ENCODE results near the gene KIAA1217.

The KIAA1217 gene

GRCh38 chr10:24494777-24495176 lies 285.8 kb downstream of the KIAA1217 start:
- H3K36me3 Mint-ChIP-seq (ENCODE audit: insufficient read depth) = no peaks in the 10 kb centered on the region
- no peaks in the 10 kb centered on the region for H3K4me1 Mint-ChIP-seq (ENCODE audit: low read depth in 2 of 2)
- DNase-seq (no peak), ATAC-seq (replicated peaks) (no peak)
- H3K4me3 Mint-ChIP-seq = no peak overlapping the region
- H3K27ac Mint-ChIP-seq = no peak overlapping the region
- peaks cover 12 to 19% of the 10 kb centered on the region in 2 donors for H3K27me3 Mint-ChIP-seq
- no peaks in the 10 kb centered on the region for H3K9me3 Mint-ChIP-seq

DNA sequence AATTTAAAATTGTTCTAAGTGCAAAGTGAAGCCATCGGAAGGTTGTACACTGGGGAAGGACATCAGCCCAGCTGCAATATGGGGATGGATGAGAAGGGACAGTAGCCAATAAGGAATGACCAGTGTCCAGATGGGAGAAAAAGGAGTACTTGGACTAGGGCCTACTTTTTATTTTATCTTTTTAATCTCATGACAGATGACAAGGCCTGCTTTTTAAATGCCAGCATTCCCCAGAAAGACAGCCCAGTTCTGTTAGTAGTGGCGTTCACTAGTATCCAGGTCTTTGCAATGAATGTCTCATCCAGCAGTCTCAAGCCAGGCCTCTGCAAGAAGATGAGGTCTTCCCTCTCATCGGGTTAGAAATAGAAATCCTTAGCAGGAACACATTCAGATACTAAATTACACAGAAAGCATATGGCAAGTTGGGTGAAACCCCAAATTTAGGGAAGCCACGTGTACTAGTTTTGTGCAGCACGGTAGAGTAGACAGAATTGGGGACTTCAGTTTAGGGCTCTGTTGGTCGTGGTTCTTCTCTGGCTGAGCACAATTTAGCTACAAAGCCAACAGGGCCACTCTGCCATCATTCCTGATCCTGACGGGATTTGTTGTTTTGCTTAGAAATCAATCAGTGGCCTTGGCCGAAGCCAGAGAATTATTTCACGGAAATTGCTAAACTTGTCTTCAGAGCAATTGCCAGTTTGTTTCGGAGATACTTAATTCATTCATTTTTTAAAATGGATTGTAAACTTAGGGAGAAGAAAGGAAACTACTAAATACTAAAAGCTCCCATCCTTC lies 286.9 kb downstream of the KIAA1217 start:
- H3K27ac Mint-ChIP-seq = no peak overlapping the region
- DNase-seq (no peak), ATAC-seq (replicated peaks) (no peak)
- H3K4me1 Mint-ChIP-seq (ENCODE audit: low read depth in 2 of 2) = no peaks in the 10 kb centered on the region
- H3K27me3 Mint-ChIP-seq = peaks cover 12 to 19% of the 10 kb centered on the region in 2 donors
- H3K4me3 Mint-ChIP-seq = no peak overlapping the region
- H3K36me3 Mint-ChIP-seq (ENCODE audit: insufficient read depth) = no peaks in the 10 kb centered on the region
- no peaks in the 10 kb centered on the region for H3K9me3 Mint-ChIP-seq

DNA sequence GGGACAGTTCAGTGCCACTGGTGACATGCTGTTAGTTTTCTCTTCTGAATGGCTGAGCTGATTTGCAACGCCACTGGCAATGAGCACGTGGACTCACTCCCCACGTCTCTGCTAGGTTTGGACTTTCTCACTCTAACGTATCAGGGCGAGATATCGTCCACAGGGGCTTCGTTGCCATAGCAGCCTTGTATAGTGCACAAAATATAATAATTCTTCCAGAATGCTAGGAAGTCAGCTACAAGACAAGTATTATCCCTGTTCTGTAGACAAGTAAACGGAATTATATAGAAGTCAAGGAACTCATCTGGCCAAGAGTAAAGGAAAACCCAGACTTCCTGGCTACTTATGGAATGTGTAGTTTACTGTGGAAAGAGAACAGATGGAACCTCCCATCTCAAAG lies 288.0 kb downstream of the KIAA1217 start:
- H3K36me3 Mint-ChIP-seq (ENCODE audit: insufficient read depth) = no peaks in the 10 kb centered on the region
- DNase-seq (no peak), ATAC-seq (replicated peaks) (no peak)
- H3K4me1 Mint-ChIP-seq (ENCODE audit: low read depth in 2 of 2) = no peaks in the 10 kb centered on the region
- H3K4me3 Mint-ChIP-seq = no peak overlapping the region
- H3K9me3 Mint-ChIP-seq = no peaks in the 10 kb centered on the region
- H3K27me3 Mint-ChIP-seq = peaks cover 12 to 19% of the 10 kb centered on the region in 2 donors
- H3K27ac Mint-ChIP-seq = no peak overlapping the region

DNA sequence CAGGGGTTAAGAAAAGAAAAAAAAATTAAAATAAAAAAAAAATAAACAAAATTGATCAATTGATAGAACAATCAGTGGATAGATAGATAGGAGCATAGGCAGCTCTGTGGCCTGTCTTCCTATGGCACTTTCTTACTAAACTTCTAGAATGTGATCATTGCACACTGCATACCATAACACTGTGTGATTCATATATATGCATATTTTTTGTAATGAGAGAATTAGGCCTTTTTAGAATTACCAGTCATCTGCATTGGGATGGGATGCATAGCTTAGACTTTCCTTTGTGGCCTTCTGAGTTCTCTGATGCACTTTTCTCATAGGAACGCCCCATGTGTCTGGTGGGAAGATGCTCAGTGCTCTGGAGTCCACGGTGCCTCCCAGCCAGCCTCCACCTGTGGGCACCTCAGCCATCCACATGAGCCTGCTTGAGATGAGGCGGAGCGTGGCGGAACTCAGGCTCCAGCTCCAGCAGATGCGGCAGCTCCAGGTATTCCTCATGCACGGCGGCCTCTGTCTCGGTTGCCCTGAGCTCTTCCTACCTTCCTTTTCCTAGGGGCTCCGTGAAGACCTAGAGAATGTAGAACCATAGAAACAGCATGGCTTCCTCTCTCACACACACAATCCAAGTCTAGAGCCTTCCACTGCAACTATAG lies 292.2 kb downstream of the KIAA1217 start:
- H3K4me3 Mint-ChIP-seq = no peak overlapping the region
- no peaks in the 10 kb centered on the region for H3K36me3 Mint-ChIP-seq (ENCODE audit: insufficient read depth)
- ATAC-seq (replicated peaks) (no peak), DNase-seq (no peak)
- peaks cover 12 to 15% of the 10 kb centered on the region in 2 donors for H3K27me3 Mint-ChIP-seq
- no peaks in the 10 kb centered on the region for H3K9me3 Mint-ChIP-seq
- H3K4me1 Mint-ChIP-seq (ENCODE audit: low read depth in 2 of 2) = no peaks in the 10 kb centered on the region
- H3K27ac Mint-ChIP-seq = no peak overlapping the region

- H3K4me3 Mint-ChIP-seq = no peak overlapping the region
- no peaks in the 10 kb centered on the region for H3K4me1 Mint-ChIP-seq (ENCODE audit: low read depth in 2 of 2)
- peaks cover 16 to 23% of the 10 kb centered on the region in 2 donors for H3K27me3 Mint-ChIP-seq
- H3K36me3 Mint-ChIP-seq (ENCODE audit: insufficient read depth) = no peaks in the 10 kb centered on the region
- no peak overlapping the region for H3K27ac Mint-ChIP-seq
- DNase-seq (no peak), ATAC-seq (replicated peaks) (no peak)
- H3K9me3 Mint-ChIP-seq = no peaks in the 10 kb centered on the region
Observed at GRCh38 chr10:24502006-24502405, 293.1 kb downstream of the KIAA1217 start.

DNA sequence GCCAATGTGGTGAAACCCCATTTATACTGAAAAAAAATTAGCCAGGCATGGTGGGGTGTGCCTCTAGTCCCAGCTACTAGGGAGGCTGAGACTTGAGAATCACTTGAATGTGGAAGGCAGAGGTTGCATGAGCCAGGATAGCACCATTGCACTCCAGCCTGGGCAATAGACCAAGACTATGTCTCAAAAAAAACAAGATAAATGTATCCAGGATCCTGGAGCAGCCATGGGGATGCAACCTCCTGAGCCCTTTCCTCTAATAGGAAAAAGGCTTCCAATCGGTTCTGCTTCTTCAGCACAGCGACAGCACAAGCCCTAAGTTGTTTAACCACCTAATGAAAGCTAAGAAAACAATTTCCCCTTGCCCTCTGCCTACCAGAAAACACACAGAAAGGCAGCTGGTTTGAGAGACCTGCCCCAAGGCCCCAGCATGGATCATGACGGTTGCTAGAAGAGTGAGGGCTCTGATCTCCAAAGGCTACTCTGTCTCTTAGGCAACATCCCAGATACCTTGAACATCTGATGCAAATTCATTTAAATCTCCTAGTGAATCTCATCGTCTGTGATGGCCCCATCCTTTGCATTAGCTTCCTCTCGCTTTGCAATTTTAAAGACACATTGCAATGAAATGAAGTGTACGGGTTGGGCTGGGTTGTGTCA lies 294.0 kb downstream of the KIAA1217 start:
- Mint-ChIP-seq H3K27ac (no peak overlapping the region), H3K27me3 (peaks cover 20 to 25% of the 10 kb centered on the region in 2 donors), H3K9me3 (no peaks in the 10 kb centered on the region), H3K36me3 (ENCODE audit: insufficient read depth) (no peaks in the 10 kb centered on the region), H3K4me1 (ENCODE audit: low read depth in 2 of 2) (no peaks in the 10 kb centered on the region), H3K4me3 (no peak overlapping the region)
- DNase-seq (no peak), ATAC-seq (replicated peaks) (no peak)

GRCh38 chr10:24503461-24504320 lies 294.8 kb downstream of the KIAA1217 start:
- ATAC-seq (replicated peaks) (no peak), DNase-seq (no peak)
- Mint-ChIP-seq H3K9me3 (no peaks in the 10 kb centered on the region), H3K4me1 (ENCODE audit: low read depth in 2 of 2) (no peaks in the 10 kb centered on the region), H3K36me3 (ENCODE audit: insufficient read depth) (no peaks in the 10 kb centered on the region), H3K27ac (no peak overlapping the region), H3K27me3 (peaks cover 20 to 25% of the 10 kb centered on the region in 2 donors), H3K4me3 (no peak overlapping the region)

- H3K4me1 Mint-ChIP-seq (ENCODE audit: low read depth in 2 of 2) = no peaks in the 10 kb centered on the region
- no peaks in the 10 kb centered on the region for H3K36me3 Mint-ChIP-seq (ENCODE audit: insufficient read depth)
- H3K4me3 Mint-ChIP-seq = no peak overlapping the region
- H3K27ac Mint-ChIP-seq = no peak overlapping the region
- H3K27me3 Mint-ChIP-seq = peaks cover 26 to 32% of the 10 kb centered on the region in 2 donors
- ATAC-seq (replicated peaks) (no peak), DNase-seq (no peak)
- no peaks in the 10 kb centered on the region for H3K9me3 Mint-ChIP-seq
Observed at GRCh38 chr10:24505759-24506158, 296.8 kb downstream of the KIAA1217 start.

DNA sequence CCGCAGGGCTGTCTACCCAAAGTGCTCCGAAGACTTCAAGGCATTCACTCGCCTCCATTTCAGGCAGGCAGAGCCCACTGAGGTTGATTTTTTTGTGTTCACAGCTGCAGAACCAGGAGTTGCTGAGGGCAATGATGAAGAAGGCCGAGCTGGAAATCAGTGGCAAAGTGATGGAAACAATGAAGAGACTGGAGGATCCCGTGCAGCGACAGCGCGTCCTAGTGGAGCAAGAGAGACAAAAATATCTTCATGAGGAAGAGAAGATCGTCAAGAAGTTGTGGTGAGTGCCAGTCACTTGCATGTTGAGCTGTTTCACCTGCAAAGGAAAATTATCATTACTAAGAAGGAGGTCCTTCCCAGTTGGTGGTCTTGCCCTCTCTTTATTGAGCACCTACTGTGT lies 304.2 kb downstream of the KIAA1217 start:
- ATAC-seq (replicated peaks) = no peak
- no peak overlapping the region for H3K27ac Mint-ChIP-seq
- no peaks in the 10 kb centered on the region for H3K9me3 Mint-ChIP-seq
- DNase-seq = no peak
- H3K4me1 Mint-ChIP-seq (ENCODE audit: low read depth in 2 of 2) = no peaks in the 10 kb centered on the region
- H3K36me3 Mint-ChIP-seq (ENCODE audit: insufficient read depth) = no peaks in the 10 kb centered on the region
- H3K27me3 Mint-ChIP-seq = peaks cover 9 to 29% of the 10 kb centered on the region in 2 donors
- H3K4me3 Mint-ChIP-seq = no peak overlapping the region

DNA sequence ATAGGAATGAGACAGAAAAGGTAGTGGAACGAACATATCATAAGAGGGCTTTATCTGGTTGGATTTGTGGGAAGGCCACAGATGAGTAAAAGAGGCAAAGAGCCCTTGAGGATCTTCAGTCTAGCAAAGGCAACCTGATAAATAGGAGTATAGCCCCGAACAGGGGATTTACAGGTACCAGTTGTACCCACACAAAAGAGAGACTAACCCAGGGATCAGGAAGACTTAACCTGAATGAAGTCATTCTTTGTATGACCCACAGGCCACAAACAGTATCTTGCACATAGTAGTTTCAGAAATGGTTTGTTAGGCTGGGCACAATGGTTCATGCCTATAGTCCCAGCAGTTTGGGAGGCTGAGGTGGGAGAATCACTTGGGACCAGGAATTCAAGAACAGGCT lies 306.5 kb downstream of the KIAA1217 start:
- no peak overlapping the region for H3K4me3 Mint-ChIP-seq
- H3K9me3 Mint-ChIP-seq = no peaks in the 10 kb centered on the region
- no peak overlapping the region for H3K27ac Mint-ChIP-seq
- H3K4me1 Mint-ChIP-seq (ENCODE audit: low read depth in 2 of 2) = peaks cover 9 to 11% of the 10 kb centered on the region in 2 donors
- no peaks in the 10 kb centered on the region for H3K36me3 Mint-ChIP-seq (ENCODE audit: insufficient read depth)
- ATAC-seq (replicated peaks) (no peak), DNase-seq (no peak)
- H3K27me3 Mint-ChIP-seq = peaks cover 18 to 40% of the 10 kb centered on the region in 2 donors

GRCh38 chr10:24518411-24518810 lies 309.5 kb downstream of the KIAA1217 start:
- Mint-ChIP-seq H3K27me3 (peaks cover 12 to 35% of the 10 kb centered on the region in 2 donors), H3K4me1 (ENCODE audit: low read depth in 2 of 2) (peaks cover 9 to 11% of the 10 kb centered on the region in 2 donors), H3K4me3 (no peak overlapping the region), H3K27ac (no peak overlapping the region), H3K9me3 (no peaks in the 10 kb centered on the region), H3K36me3 (ENCODE audit: insufficient read depth) (no peaks in the 10 kb centered on the region)
- DNase-seq (no peak), ATAC-seq (replicated peaks) (no peak)

DNA sequence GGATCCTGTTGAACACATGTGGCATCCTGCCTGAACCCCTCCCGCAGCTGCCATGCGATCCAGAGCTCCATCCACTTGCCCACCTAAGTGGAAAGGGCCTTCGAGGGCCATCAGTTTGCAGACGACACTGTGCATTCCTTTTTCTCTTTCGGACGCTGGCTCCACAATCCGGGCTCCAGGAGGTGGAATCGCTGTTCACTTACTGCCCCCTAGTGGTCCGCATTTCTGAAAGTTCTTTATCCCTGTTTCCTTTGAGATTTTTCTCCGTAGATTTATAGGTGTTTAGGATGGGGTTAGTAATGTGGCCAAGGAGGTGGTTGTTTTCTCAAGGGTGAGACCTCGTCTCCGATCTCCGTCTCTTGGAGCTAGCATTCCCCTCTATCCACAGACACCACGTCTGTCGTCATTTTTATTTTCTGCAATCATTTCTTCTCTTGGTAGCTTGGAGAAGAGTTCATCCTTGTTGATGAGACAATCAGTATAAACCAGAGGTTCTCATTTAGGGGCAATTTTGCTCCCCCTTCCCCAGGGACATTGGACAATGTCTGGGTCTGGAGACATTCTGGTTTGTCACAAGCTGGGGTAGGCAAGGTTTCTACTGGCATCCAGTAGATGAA lies 310.2 kb downstream of the KIAA1217 start:
- no peaks in the 10 kb centered on the region for H3K36me3 Mint-ChIP-seq (ENCODE audit: insufficient read depth)
- H3K27ac Mint-ChIP-seq = peak overlapping the region in 1 of 2 donors; percentile 26
- peak overlapping the region; percentile 41 to 68 for H3K4me3 Mint-ChIP-seq
- no peak for ATAC-seq (replicated peaks)
- peaks cover 17 to 41% of the 10 kb centered on the region in 2 donors for H3K27me3 Mint-ChIP-seq
- DNase-seq = peak in 1 of 3 experiments; percentile 3
- peaks cover 9 to 11% of the 10 kb centered on the region in 2 donors for H3K4me1 Mint-ChIP-seq (ENCODE audit: low read depth in 2 of 2)
- no peaks in the 10 kb centered on the region for H3K9me3 Mint-ChIP-seq

DNA sequence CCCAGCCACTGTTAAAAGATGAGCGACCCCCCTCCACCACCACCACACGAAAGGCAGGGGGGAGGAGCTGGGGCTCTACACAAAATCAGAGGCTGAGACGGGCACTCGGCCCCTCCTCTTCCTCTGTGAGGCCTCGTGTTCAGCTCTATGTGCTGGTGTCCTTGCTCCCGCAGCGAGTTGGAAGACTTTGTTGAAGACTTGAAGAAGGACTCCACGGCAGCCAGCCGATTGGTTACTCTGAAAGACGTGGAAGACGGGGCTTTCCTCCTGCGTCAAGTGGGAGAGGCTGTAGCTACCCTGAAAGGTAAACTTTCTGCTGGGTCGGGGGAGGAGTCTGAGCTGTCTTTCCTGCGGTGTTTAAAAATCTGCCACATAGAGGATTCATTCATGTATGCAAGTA lies 311.0 kb downstream of the KIAA1217 start:
- Mint-ChIP-seq H3K4me1 (ENCODE audit: low read depth in 2 of 2) (peaks cover 9 to 11% of the 10 kb centered on the region in 2 donors), H3K36me3 (ENCODE audit: insufficient read depth) (no peaks in the 10 kb centered on the region), H3K27me3 (peaks cover 17 to 46% of the 10 kb centered on the region in 2 donors), H3K27ac (no peak overlapping the region), H3K9me3 (no peaks in the 10 kb centered on the region), H3K4me3 (peak overlapping the region; percentile 41 to 68)
- DNase-seq (no peak), ATAC-seq (replicated peaks) (peak; percentile 31)
